CD4-positive, alpha-beta T cell treated with Interleukin-2 at 100 ng/mL for 4 hours (primary cell): ENCODE results near the gene CCSER1.
"Not testable (repeated sequence)": the region's sequence is repeated elsewhere in the genome, so short reads cannot be mapped to it uniquely, and the experiment has no call there.

Experiments
- DNase-seq: peaks from one replicate; pipeline ENCODE4 v3.0.0-alpha.2; 2020; ENCODE audit warnings: low spot score

CCSER1 gene

GRCh38 chr4:90445380-90445779 lies 318.2 kb downstream of the CCSER1 start:
- no peak for DNase-seq

- no peak for DNase-seq
Measured at GRCh38 chr4:90449626-90450025, 322.4 kb downstream of the CCSER1 start.

GRCh38 chr4:90456891-90457290 lies 329.7 kb downstream of the CCSER1 start:
- no peak for DNase-seq

GRCh38 chr4:90457817-90458216 lies 330.6 kb downstream of the CCSER1 start:
- DNase-seq = no peak

- no peak for DNase-seq
Measured at GRCh38 chr4:90458576-90458975, 331.4 kb downstream of the CCSER1 start.

GRCh38 chr4:90474484-90474883 lies 347.3 kb downstream of the CCSER1 start:
- no peak for DNase-seq

- DNase-seq = no peak
Measured at GRCh38 chr4:90476019-90476418, 348.8 kb downstream of the CCSER1 start.

GRCh38 chr4:90476586-90476985 lies 349.4 kb downstream of the CCSER1 start:
- no peak for DNase-seq

- not testable (repeated sequence) for DNase-seq
Measured at GRCh38 chr4:90484894-90485293, 357.7 kb downstream of the CCSER1 start.

GRCh38 chr4:90486346-90486745 lies 359.2 kb downstream of the CCSER1 start:
- DNase-seq = no peak

- no peak for DNase-seq
Measured at GRCh38 chr4:90495211-90495610, 368.0 kb downstream of the CCSER1 start.

- no peak for DNase-seq
Measured at GRCh38 chr4:90495936-90496335, 368.7 kb downstream of the CCSER1 start.

- no peak for DNase-seq
Measured at GRCh38 chr4:90498175-90498574, 371.0 kb downstream of the CCSER1 start.

- no peak for DNase-seq
Measured at GRCh38 chr4:90503677-90504076, 376.5 kb downstream of the CCSER1 start.

- no peak for DNase-seq
Measured at GRCh38 chr4:90515191-90515590, 388.0 kb downstream of the CCSER1 start.

GRCh38 chr4:90528551-90528950 lies 401.4 kb downstream of the CCSER1 start:
- DNase-seq = no peak

GRCh38 chr4:90536408-90536807 lies 409.2 kb downstream of the CCSER1 start:
- DNase-seq = no peak

- no peak for DNase-seq
Measured at GRCh38 chr4:90537491-90537890, 410.3 kb downstream of the CCSER1 start.

- DNase-seq = no peak
Measured at GRCh38 chr4:90540536-90540935, 413.3 kb downstream of the CCSER1 start.

- no peak for DNase-seq
Measured at GRCh38 chr4:90542216-90542615, 415.0 kb downstream of the CCSER1 start.

GRCh38 chr4:90543419-90544170 lies 416.4 kb downstream of the CCSER1 start:
- no peak for DNase-seq

- DNase-seq = no peak
Measured at GRCh38 chr4:90544532-90545045, 417.4 kb downstream of the CCSER1 start.

- DNase-seq = no peak
Measured at GRCh38 chr4:90545380-90545779, 418.2 kb downstream of the CCSER1 start.

GRCh38 chr4:90546114-90546513 lies 418.9 kb downstream of the CCSER1 start:
- DNase-seq = no peak
